ENCODE measurements around the gene THBS1.

Gene THBS1

DNA sequence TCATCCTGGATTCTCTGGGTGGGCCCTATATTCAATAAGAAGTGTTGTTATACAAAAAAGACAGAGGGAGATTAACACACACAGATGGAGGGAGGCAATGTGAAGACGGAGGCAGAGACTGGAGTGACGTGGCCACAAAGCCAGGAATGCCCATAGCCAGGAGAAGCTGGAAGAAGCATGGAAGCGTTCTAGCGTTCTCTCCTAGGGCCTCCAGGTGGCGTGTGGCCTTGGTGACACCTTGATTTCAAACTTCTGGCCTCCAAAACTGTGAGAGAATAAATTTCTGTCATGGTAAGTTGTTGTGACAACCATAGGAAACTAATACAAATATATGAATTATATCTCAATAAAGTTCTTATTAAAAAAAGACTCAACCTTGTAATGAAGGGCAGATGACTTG lies 21.3 kb downstream of the THBS1 start:
- no peak for DNase-seq (ENCODE audit: low read depth in 4 of 4, low spot score in 1 of 4)

DNA sequence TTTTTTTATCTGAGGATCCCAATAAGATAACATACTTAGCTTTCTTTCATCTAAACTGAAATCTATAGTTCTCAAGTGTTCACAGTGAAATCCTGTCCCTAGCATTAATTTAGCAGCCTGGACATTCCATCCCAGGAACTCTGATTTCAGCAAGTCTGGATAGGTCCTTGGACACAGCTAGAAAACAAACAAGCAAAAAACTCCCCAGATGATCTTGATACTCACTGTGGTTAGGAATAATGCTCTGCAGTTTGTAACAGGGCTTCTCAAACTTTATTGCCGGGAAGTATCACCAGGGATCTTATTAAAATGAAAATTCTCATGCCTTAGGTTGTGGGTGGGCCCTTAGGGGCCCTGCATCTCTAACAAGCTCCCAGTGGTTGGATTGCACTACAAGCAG lies 24.3 kb downstream of the THBS1 start:
- DNase-seq (ENCODE audit: low read depth in 4 of 4, low spot score in 1 of 4) = no peak

DNA sequence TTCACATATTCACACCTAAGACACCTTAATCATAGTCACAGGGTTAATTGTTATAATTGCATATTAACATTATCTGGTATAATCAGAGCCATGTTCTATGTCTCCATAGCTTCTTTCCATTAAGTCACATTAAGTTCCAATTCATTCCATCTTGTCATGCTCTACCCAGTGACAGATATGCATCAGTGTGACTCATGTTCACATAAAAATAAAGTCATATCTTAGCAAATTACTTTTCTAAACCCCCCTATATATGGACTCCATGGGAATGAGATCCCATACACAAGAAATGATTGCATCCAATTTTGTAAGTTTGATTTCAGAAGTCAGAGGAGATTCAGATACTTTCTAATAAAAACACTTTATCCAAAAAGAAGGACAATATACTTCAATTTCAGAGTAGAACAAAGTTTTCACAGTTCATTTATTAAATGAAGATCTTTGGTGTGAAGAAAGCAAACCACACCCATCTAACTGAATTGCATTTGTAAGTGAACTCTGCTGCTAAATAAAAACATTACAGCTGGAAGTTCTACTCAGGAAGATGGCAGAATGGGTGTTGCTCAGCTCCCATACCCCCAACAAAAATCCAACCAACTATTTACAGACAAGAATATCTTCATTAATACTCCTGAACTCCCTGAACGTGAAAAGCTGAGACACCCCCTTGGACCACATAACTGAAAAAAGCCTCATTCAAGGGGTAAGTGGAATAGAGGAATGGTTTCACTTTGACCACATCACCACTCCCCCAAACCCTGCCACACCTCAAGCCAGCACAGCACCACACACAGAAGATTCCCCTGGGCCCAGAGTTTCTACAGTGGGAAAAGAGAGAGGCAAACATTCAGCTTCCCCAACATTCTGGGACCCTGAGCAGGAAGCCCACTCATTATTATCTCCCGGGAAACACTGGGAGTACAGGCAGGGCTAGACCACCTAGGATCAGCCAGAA lies 27.6 kb downstream of the THBS1 start:
- DNase-seq (ENCODE audit: low read depth in 4 of 4, low spot score in 1 of 4) = no peak

DNA sequence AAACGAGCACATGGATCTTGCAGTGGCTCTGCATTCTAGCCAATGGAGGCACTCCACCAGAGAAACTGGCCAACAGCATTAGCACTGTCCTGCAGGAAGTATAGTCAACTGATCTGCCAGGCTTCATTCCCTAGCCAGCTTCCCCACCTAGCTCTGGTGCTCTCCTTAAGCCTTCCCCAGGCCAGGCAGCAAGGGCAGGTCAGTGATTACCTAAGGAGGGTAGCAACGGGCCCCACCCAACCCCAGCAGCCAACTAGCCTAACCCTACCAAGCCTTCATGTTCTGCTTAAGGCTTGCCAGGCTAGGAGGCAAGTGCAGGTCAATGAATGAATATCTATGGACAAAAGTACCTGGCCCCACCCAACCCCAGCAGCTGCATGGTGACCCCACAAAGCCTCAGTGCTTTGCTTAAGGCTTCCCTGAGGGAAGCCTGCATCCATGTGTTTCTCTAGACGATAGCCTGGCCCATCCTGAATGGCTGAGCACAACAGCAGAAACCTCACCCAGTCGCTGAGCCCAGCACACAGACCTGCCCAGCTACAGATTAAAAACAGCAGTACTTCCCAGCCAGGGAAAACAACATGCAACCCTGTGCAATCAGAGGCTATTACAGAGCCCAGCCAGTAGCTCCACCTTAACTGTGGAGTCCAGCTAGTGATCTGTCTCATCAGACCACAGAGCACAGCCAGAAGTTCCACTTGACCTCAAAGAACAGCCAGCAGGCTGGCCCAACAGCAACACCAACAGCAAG lies 28.5 kb downstream of the THBS1 start:
- DNase-seq (ENCODE audit: low read depth in 4 of 4, low spot score in 1 of 4) = no peak

DNA sequence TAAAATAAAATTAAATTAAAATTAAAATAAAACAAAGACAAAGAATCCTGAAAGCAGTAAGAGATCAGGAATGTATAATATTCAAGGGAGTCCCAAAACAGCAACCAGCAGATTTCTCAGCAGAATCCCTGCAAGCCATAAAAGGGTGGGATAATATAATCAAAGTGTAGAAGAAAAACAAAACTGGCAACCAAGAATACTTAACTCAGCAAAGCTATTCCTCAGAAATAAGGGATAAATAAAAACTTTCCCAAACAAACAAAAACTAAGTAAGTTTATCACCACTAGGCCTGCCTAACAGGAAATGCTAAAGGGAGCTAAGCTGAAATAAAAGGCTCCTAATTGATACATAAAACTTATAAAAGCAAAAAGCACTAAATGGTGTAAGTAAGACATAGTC lies 29.8 kb downstream of the THBS1 start:
- no peak for DNase-seq (ENCODE audit: low read depth in 4 of 4, low spot score in 1 of 4)

DNA sequence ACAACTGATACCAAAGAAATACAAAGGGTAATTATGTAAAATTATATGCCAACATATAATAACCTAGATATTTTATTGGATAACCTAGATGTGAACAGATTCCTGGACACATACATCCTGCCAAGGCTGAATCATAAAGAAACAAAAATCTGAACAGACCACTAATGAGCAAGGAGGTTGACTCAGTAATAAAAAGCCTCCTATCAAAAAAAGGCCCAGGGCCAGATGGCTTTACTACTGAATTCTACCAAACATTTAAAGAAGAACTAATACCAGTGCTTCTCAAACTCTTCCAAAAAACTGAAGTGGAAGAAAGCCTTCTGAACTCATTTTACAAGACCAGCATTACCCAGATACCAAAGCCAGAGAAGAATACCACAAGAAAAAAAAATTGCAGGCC lies 32.4 kb downstream of the THBS1 start:
- no peak for DNase-seq (ENCODE audit: low read depth in 4 of 4, low spot score in 1 of 4)

DNA sequence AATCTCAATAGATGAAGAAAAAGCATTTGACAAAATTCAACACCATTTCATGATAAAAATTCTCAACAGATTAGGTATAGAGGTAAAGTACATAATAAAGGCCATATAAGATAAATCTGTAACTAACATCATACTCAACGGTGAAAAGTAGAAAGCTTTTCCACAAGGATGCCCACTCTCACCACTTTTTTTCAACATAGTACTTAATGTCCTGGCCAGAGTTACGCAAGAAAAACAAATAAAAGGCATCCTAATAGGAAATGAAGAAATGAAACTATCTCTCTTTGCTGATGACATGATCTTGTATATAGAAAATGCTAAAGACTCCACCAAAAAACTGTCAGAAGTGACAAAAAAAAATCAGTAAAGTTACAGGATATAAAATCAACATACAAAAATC lies 33.0 kb downstream of the THBS1 start:
- DNase-seq (ENCODE audit: low read depth in 4 of 4, low spot score in 1 of 4) = no peak

DNA sequence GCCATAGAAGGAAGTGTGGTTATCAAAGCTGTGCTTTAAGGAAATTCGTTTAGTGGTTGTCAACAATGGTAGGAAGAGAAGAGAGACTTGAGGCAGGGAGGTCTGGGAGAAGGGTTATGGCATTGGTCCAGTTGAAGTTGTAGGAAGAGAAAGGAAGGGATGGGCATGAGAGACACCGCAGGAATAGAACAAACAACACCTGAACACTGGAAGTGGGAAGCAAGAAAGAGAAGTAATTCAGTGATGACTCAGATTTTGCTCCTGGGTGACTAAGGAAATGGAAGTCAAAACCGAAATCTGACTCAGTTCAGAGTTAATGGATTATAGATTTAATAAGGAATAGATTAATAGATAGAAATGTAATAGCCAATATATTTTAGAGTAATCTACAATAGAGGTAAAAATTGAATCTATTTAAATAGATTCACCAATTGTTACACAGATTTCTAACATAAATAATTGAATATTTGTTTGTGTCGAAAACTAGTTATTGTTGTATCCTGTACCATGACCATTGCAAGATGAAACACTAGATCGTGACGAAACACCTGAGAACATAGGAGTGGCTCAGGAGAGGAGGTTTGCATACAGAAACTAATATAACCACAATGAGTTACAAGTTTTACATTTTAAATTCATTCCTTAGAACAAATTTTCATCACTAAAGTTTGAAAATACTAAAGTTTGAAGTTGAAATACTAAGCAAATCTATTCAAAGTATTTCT lies 36.0 kb downstream of the THBS1 start:
- no peak for DNase-seq (ENCODE audit: low read depth in 4 of 4, low spot score in 1 of 4)

DNA sequence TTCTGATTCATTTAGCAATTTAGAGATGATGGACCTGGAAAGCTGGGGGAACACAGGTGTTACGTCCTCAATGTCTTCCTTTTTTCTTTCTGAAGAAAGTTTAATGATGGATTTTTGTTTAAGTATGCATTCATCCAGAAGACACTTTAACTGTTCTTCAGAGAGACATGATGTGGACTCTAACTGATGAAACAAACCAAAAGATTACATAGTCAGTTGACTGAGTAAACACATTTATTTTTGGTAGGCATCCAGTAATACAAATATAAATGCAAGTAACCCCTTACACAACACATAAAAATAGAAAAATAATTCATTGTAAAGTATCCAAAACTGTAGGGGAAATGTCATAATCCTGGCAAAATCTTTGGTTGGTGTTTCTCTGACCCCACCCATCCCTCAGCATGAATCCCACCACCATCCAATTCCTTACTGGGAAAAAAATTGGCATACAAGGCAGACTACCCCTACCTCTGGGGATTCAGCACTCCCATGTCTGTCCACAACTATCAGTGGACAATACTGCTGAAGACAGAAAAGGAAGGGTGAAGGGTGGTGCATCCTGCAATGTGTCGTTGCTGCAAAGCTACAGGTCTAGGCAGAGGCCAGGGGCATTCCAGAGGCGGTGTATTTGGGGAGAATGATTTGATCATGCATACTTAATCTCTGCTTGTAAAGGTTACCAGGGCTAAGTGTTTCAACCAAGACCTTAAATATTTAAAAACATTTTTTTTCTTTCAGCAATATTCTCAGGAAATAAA lies 37.4 kb downstream of the THBS1 start:
- no peak for DNase-seq (ENCODE audit: low read depth in 4 of 4, low spot score in 1 of 4)

DNA sequence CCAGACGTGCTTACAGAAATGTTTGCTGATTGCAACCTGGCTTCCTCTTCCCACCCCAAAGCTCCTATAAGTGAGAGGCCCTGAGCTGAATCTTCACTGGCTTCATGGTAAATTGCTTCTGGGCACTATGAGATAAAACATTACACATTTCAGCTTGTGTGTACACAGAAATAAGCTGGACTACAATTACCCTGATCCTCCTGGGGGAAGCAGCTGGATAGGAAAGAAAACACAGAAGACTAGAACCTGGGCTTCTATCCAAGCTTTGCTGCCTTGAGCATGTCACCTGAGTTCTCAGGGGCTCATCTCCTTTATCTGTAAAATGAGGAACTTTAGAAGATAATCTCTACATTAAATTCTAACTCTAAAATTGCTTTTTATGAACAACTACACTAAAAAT lies 40.3 kb downstream of the THBS1 start:
- no peak for DNase-seq (ENCODE audit: low read depth in 4 of 4, low spot score in 1 of 4)

DNA sequence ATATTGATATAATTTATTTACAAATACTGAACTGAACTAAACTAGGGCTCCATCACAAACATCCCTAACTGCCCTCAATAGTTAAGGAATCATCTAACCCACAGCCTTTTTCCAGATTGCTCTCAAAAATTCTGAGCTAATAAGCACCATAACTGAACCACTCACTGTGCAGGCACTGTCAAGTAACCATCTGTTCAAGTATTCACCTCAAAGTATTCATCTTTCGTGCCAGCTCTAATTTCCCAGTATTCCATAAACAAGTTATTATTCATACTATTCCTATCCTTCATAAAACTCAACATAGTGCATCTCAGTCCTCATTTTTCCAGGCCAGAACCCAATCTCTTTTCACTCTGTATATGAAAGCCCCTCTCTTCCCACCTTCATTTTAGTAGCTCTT lies 41.1 kb downstream of the THBS1 start:
- no peak for DNase-seq (ENCODE audit: low read depth in 4 of 4, low spot score in 1 of 4)

DNA sequence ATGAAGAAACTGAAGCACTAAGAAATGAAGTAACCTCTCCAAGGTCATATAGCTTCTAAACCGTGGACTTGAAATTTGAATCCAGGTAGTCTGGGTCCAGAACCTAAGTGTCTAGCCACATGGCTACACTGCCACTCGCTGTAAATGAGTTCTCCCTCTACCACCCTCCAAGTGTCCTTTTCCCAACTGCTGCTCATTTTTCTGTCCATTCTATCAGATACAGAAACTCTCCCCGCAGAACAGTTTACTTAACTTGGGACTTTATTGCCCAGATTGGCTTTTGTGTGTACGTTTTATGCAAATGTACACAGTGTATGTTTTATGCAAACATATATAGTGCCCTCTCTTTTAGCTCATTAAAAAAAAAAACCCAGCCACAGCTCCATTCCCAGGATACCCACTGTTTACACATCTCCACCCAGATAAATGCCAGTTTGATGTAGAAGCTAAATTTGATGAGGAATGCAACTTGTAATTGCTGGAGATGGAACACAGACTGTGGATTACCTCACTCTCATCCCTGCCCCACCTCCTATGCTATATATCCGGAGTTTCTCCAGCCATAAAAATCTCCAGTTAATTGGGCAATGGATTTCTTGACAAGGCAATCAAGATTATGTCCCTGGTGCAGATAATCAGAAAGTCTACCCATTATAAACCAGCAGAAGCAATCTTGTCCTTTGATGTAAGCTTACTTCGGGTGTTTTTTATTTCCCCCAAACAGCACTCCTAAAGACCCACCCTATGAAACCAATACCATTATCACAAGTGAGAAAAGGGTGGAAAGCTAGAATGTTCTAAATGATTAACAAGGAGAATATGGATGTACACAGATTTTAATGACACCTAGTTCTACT lies 42.0 kb downstream of the THBS1 start:
- DNase-seq (ENCODE audit: low read depth in 4 of 4, low spot score in 1 of 4) = no peak

DNA sequence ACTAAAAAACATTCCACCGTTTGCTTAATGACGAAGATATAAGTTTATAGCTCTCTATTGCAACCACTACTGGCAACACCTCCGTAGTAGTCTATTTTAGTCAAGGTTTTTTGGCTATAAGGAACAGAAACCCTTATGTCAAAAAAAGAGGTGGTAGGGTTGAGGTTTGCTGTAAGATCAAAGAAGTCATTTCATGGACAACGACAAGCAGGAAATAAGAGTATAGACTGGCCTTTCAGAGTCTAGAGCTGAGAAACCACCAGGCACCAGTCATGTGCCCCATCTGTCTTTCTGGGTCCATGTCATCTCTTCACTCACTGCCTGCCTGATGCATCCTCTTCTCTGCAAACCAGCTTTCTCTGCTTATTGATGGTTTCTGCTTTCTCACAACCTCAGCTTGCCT lies 42.7 kb downstream of the THBS1 start:
- no peak for DNase-seq (ENCODE audit: low read depth in 4 of 4, low spot score in 1 of 4)

DNA sequence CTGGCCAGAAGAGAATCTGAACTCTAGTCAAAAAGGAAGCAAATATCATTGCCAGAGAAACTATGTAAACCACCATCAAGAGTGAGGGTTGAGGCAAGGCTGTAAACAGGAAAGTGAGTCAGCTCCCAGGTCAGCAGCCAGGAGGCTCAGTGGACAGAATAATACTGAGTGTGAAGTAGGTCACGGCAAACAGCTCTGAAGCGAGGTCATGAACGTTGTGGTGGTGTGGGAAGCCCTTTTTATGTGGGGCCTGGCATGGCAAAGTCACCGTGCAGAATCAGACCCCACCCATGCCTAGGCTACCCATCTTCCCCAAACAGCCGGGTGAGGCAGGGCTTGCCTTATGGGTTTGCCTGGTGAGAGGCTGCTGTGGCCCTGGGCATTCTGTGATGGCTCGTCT lies 43.9 kb downstream of the THBS1 start:
- peak in 1 of 4 experiments; percentile 21 for DNase-seq (ENCODE audit: low read depth in 4 of 4, low spot score in 1 of 4)

DNA sequence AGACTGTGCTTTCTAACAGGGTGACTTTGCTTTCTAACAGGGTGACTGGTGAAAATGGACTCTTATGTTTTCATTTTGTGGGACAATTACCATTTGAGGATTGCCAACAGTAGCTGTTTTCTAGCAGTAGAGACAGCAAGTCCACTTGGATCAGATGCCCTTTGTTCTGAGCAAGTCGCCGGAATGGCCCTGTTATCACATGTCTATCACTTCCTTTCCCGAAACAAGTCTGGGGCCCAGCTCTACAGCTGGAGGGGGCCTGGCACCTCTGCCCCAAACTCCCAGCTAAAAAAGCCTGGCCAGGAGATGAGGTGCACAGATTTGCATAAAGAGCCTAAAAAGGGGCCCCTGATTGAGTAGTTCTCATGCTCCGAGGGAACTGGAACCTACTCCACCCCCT lies 44.6 kb downstream of the THBS1 start:
- no peak for DNase-seq (ENCODE audit: low read depth in 4 of 4, low spot score in 1 of 4)

DNA sequence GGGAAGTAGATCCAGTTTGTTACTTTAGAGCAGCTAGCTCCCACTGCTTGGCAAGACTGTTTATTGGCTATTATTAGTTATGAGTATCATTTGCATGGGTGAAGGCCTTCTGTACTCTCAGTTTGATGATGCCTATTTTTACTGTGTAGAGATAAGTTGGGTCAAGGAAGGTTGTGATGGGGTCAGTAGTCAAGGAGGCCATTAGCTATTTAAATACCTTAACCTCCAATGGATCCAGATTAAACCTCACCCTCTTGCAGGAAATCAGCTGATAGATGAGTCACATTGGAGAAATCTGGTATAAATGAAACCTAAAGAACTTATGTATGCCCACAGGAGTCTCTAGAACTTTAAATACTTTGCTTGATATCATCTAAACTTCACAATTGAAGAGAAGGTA lies 45.0 kb downstream of the THBS1 start:
- DNase-seq (ENCODE audit: low read depth in 4 of 4, low spot score in 1 of 4) = no peak

DNA sequence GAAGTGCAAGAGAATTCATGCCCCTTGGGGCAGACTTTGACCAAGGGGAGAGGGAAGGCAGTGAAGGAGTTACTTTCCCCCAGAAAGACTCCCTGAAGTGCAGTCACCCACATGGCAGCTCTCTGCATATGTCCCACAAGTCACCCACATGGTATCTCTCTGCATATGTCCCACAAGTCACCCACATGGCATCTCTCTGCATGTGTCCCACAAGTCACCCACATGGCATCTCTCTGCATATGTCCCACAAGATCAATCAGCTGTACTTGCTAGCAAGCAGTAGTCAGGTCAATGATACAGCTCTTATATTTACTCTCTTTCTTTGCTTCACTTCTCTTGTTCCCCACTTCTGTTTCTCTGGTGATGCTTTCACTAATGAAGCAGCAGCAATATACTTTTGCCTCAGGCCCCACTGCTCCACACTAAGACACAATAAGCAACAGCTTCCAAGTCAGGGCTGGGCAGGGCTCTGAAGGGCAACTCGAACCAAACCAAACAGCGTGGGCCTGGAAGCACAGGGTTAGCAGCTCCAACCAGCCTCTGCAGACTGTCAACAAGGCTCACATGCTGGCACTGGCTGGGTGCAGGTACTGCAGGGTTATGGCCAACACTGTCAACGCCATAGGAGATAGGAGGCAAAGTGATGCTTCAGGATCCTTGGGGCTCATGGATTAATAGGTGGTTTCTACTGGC lies 46.7 kb downstream of the THBS1 start:
- DNase-seq (ENCODE audit: low read depth in 4 of 4, low spot score in 1 of 4) = no peak

DNA sequence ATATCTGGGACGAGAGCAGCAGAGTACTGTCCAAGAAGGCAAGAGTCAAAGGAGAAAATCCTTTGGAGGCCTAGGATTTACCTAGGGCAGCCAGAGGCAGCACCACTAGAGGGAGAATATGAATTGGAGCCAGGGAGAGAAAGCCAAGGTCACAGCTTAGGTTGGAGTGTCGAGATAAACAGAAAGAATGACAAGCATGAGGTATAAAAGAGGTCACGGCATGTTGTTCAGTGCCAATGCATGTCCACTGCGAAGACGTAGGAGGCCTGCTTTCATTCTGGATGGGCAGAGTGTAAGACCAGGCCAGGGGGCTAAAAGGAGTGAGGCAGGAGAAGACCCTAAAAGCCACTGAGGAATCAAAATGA lies 47.2 kb downstream of the THBS1 start:
- DNase-seq (ENCODE audit: low read depth in 4 of 4, low spot score in 1 of 4) = no peak

DNA sequence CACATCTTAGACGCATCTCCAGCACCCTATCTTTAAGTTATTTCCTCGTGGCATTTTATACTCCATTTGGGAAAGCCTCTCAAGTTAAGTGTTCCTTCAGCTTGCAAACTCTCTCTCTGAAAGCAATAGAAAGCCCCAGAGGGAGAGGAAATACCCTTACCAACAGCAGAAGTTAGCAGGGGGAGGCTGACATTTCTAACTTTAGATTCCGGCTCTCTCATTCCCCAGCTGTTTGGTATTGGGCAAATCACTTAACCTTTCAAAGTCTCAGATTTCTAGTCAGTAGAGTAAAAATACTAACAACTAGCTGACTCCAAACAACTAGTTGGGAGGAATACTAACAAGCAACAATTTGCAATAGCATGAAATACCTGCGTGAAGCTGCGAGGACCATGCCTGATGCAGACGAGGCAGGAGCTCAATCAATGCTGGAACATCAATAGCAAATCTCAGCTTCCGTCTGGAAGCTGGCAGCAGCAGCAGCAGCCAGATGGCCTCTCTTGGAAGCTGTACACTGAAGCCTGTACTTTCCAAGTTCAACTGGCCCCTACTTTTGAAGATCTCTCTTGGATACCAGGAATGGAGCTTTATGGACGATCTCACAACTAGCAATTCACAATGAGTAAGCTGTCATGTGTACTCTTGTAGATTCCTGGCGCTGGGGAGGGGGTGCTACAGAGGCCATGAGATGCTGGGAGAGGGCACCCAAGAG lies 47.8 kb downstream of the THBS1 start:
- DNase-seq (ENCODE audit: low read depth in 4 of 4, low spot score in 1 of 4) = no peak
